ENCODE measurements around the gene OR2B2.
"Not testable (repeated sequence)": the region's sequence is repeated elsewhere in the genome, so short reads cannot be mapped to it uniquely, and the experiment has no call there.

The OR2B2 gene

GRCh38 chr6:27901801-27902200 is 10.4 kb downstream of the OR2B2 start:
- CTCF ChIA-PET: interaction anchor here (0.8 to 1.2 kb wide), 2 partner anchors 8 to 150 kb away, joined by 3 to 4 read pairs; a partner anchor contains a TSS
- peak in 2 of 3 donors; percentile 15 to 18 for DNase-seq
- Histone ChIP-seq H3K36me3 (ENCODE audit: control insufficient read depth in 4 of 4, insufficient read depth in 4 of 4, low read length in 3 of 4) (no peaks in the 10 kb centered on the region), H3K4me1 (ENCODE audit: control extremely low read depth in 1 of 4, control insufficient read depth in 4 of 4, insufficient read depth in 4 of 4, low read length in 3 of 4) (peaks cover 0 to 4% (median 3%) of the 10 kb centered on the region in 4 experiments), H3K27ac (ENCODE audit: insufficient read depth in 1 of 2, low read depth in 1 of 2, low read length in 2 of 2, poor library complexity in 1 of 2, severe bottlenecking in 2 of 2) (peak overlapping the region in 1 of 2 experiments; percentile 96), H3K9me3 (ENCODE audit: control extremely low read depth in 1 of 5, control insufficient read depth in 4 of 5, insufficient read depth in 2 of 5, low read depth in 1 of 5, low read length in 4 of 5) (no peaks in the 10 kb centered on the region), H3K27me3 (replicated peaks in 2 of 5; ENCODE audit: control insufficient read depth in 4 of 5, insufficient read depth in 5 of 5, low read length in 4 of 5) (no peaks in the 10 kb centered on the region), H3K4me3 (ENCODE audit: control insufficient read depth in 1 of 7, extremely low read depth in 1 of 7, insufficient read depth in 4 of 7, low read depth in 2 of 7, low read length in 6 of 7) (peak overlapping the region in 2 of 7 experiments; percentile 92 to 97)
- POLR2A ChIA-PET: interaction anchor here (0.7 to 1.2 kb wide), 4 partner anchors 9 to 189 kb away, joined by 3 read pairs; a partner anchor contains a TSS
- 96% methylated on average over 4 of the region's 8 CpGs for WGBS (ENCODE audit: insufficient coverage)

- POLR2A ChIA-PET; H3K27ac ChIP-seq (ENCODE audit: insufficient read depth in 1 of 2, low read depth in 1 of 2, low read length in 2 of 2, poor library complexity in 1 of 2, severe bottlenecking in 2 of 2); H3K4me3 ChIP-seq (ENCODE audit: control insufficient read depth in 1 of 7, extremely low read depth in 1 of 7, insufficient read depth in 4 of 7, low read depth in 2 of 7, low read length in 6 of 7); DNase-seq; H3K36me3 ChIP-seq (ENCODE audit: control insufficient read depth in 4 of 4, insufficient read depth in 4 of 4, low read length in 3 of 4); H3K27me3 ChIP-seq (replicated peaks in 2 of 5; ENCODE audit: control insufficient read depth in 4 of 5, insufficient read depth in 5 of 5, low read length in 4 of 5); H3K9me3 ChIP-seq (ENCODE audit: control extremely low read depth in 1 of 5, control insufficient read depth in 4 of 5, insufficient read depth in 2 of 5, low read depth in 1 of 5, low read length in 4 of 5): not testable (repeated sequence)
- CTCF ChIA-PET: interaction anchor here (8.0 to 8.7 kb wide), 2 partner anchors 80 to 90 kb away, joined by 77 to 121 read pairs; a partner anchor contains a TSS
- no CpG with 5 or more reads among the region's 7 CpGs for WGBS (ENCODE audit: insufficient coverage)
- H3K4me1 ChIP-seq (ENCODE audit: control extremely low read depth in 1 of 4, control insufficient read depth in 4 of 4, insufficient read depth in 4 of 4, low read length in 3 of 4): peaks cover 0 to 18% (median 9%) of the 10 kb centered on the region in 4 experiments
Observed at GRCh38 chr6:27900197-27900596, 12.0 kb downstream of the OR2B2 start.

- Histone ChIP-seq H3K4me1 (ENCODE audit: control extremely low read depth in 1 of 4, control insufficient read depth in 4 of 4, insufficient read depth in 4 of 4, low read length in 3 of 4) (peaks cover 2 to 24% (median 13%) of the 10 kb centered on the region in 4 experiments), H3K4me3 (ENCODE audit: control insufficient read depth in 1 of 7, extremely low read depth in 1 of 7, insufficient read depth in 4 of 7, low read depth in 2 of 7, low read length in 6 of 7) (no peak overlapping the region), H3K27ac (ENCODE audit: insufficient read depth in 1 of 2, low read depth in 1 of 2, low read length in 2 of 2, poor library complexity in 1 of 2, severe bottlenecking in 2 of 2) (no peak overlapping the region), H3K36me3 (ENCODE audit: control insufficient read depth in 4 of 4, insufficient read depth in 4 of 4, low read length in 3 of 4) (no peaks in the 10 kb centered on the region), H3K9me3 (ENCODE audit: control extremely low read depth in 1 of 5, control insufficient read depth in 4 of 5, insufficient read depth in 2 of 5, low read depth in 1 of 5, low read length in 4 of 5) (no peaks in the 10 kb centered on the region), H3K27me3 (replicated peaks in 2 of 5; ENCODE audit: control insufficient read depth in 4 of 5, insufficient read depth in 5 of 5, low read length in 4 of 5) (no peaks in the 10 kb centered on the region)
- ChIA-PET POLR2A (no interaction called here), CTCF (interaction anchor here (8.0 to 8.7 kb wide), 2 partner anchors 79 to 89 kb away, joined by 77 to 121 read pairs; a partner anchor contains a TSS)
- DNase-seq: no peak
Observed at GRCh38 chr6:27899543-27899942, 12.7 kb downstream of the OR2B2 start.

GRCh38 chr6:27897580-27898206 is 14.5 kb downstream of the OR2B2 start:
- no peak for DNase-seq
- CTCF ChIA-PET: interaction anchor here (2.3 to 12.7 kb wide), 6 partner anchors 28 to 125 kb away, joined by 8 to 191 read pairs (median 50); a partner anchor contains a TSS
- Histone ChIP-seq H3K4me3 (ENCODE audit: control insufficient read depth in 1 of 7, extremely low read depth in 1 of 7, insufficient read depth in 4 of 7, low read depth in 2 of 7, low read length in 6 of 7) (no peak overlapping the region), H3K4me1 (ENCODE audit: control extremely low read depth in 1 of 4, control insufficient read depth in 4 of 4, insufficient read depth in 4 of 4, low read length in 3 of 4) (peaks cover 2 to 20% (median 14%) of the 10 kb centered on the region in 4 experiments), H3K27me3 (replicated peaks in 2 of 5; ENCODE audit: control insufficient read depth in 4 of 5, insufficient read depth in 5 of 5, low read length in 4 of 5) (no peaks in the 10 kb centered on the region), H3K9me3 (ENCODE audit: control extremely low read depth in 1 of 5, control insufficient read depth in 4 of 5, insufficient read depth in 2 of 5, low read depth in 1 of 5, low read length in 4 of 5) (no peaks in the 10 kb centered on the region), H3K27ac (ENCODE audit: insufficient read depth in 1 of 2, low read depth in 1 of 2, low read length in 2 of 2, poor library complexity in 1 of 2, severe bottlenecking in 2 of 2) (no peak overlapping the region), H3K36me3 (ENCODE audit: control insufficient read depth in 4 of 4, insufficient read depth in 4 of 4, low read length in 3 of 4) (no peaks in the 10 kb centered on the region)
- 100% methylated on average over 2 of the region's 3 CpGs for WGBS (ENCODE audit: insufficient coverage)
- POLR2A ChIA-PET: interaction anchor here (0.7 to 8.9 kb wide), 2 partner anchors 29 to 103 kb away, joined by 3 to 209 read pairs; a partner anchor contains a TSS

GRCh38 chr6:27896398-27896796 is 15.8 kb downstream of the OR2B2 start:
- peak overlapping the region in 1 of 2 experiments; percentile 85 for H3K27ac ChIP-seq (ENCODE audit: insufficient read depth in 1 of 2, low read depth in 1 of 2, low read length in 2 of 2, poor library complexity in 1 of 2, severe bottlenecking in 2 of 2)
- no peak for DNase-seq
- WGBS (ENCODE audit: insufficient coverage): 100% methylated on average over 1 of the region's 4 CpGs

GRCh38 chr6:27894839-27895762 is 17.1 kb downstream of the OR2B2 start:
- Histone ChIP-seq H3K4me1 (ENCODE audit: control extremely low read depth in 1 of 4, control insufficient read depth in 4 of 4, insufficient read depth in 4 of 4, low read length in 3 of 4) (peaks cover 7 to 37% (median 24%) of the 10 kb centered on the region in 4 experiments), H3K4me3 (ENCODE audit: control insufficient read depth in 1 of 7, extremely low read depth in 1 of 7, insufficient read depth in 4 of 7, low read depth in 2 of 7, low read length in 6 of 7) (peak overlapping the region; percentile 78 to 100 (median 96)), H3K9me3 (ENCODE audit: control extremely low read depth in 1 of 5, control insufficient read depth in 4 of 5, insufficient read depth in 2 of 5, low read depth in 1 of 5, low read length in 4 of 5) (no peaks in the 10 kb centered on the region), H3K27me3 (replicated peaks in 2 of 5; ENCODE audit: control insufficient read depth in 4 of 5, insufficient read depth in 5 of 5, low read length in 4 of 5) (no peaks in the 10 kb centered on the region), H3K27ac (ENCODE audit: insufficient read depth in 1 of 2, low read depth in 1 of 2, low read length in 2 of 2, poor library complexity in 1 of 2, severe bottlenecking in 2 of 2) (peak overlapping the region; percentile 56 to 85), H3K36me3 (ENCODE audit: control insufficient read depth in 4 of 4, insufficient read depth in 4 of 4, low read length in 3 of 4) (no peaks in the 10 kb centered on the region)
- WGBS (ENCODE audit: insufficient coverage): 0% methylated on average over 19 of the region's 28 CpGs
- POLR2A ChIA-PET: interaction anchor here (0.5 to 8.9 kb wide), 9 partner anchors 26 to 751 kb away, joined by 3 to 209 read pairs (median 4); a partner anchor contains a TSS
- CTCF ChIA-PET: interaction anchor here (0.7 to 12.7 kb wide), 24 partner anchors 12 to 765 kb away, joined by 3 to 191 read pairs (median 4); a partner anchor contains a TSS
- DNase-seq: peak; percentile 90 to 94 (median 93)

More at GRCh38 chr6:27896398-27896796, 15.8 kb downstream of the OR2B2 start:
- POLR2A ChIA-PET: interaction anchor here (0.7 to 8.9 kb wide), 3 partner anchors 27 to 87 kb away, joined by 3 to 209 read pairs (median 58); a partner anchor contains a TSS
- H3K27me3 ChIP-seq (replicated peaks in 2 of 5; ENCODE audit: control insufficient read depth in 4 of 5, insufficient read depth in 5 of 5, low read length in 4 of 5): no peaks in the 10 kb centered on the region
- peak overlapping the region in 3 of 7 experiments; percentile 26 to 100 (median 88) for H3K4me3 ChIP-seq (ENCODE audit: control insufficient read depth in 1 of 7, extremely low read depth in 1 of 7, insufficient read depth in 4 of 7, low read depth in 2 of 7, low read length in 6 of 7)
- peaks cover 7 to 28% (median 16%) of the 10 kb centered on the region in 4 experiments for H3K4me1 ChIP-seq (ENCODE audit: control extremely low read depth in 1 of 4, control insufficient read depth in 4 of 4, insufficient read depth in 4 of 4, low read length in 3 of 4)
- no peaks in the 10 kb centered on the region for H3K36me3 ChIP-seq (ENCODE audit: control insufficient read depth in 4 of 4, insufficient read depth in 4 of 4, low read length in 3 of 4)
- CTCF ChIA-PET: interaction anchor here (0.6 to 12.7 kb wide), 15 partner anchors 17 to 749 kb away, joined by 3 to 191 read pairs (median 4); a partner anchor contains a TSS
- H3K9me3 ChIP-seq (ENCODE audit: control extremely low read depth in 1 of 5, control insufficient read depth in 4 of 5, insufficient read depth in 2 of 5, low read depth in 1 of 5, low read length in 4 of 5): no peaks in the 10 kb centered on the region

All from common myeloid progenitor, CD34-positive (primary cell).